IPS-20b (cell line): ENCODE results near the gene GIMAP7.

ENCODE experiments used
- H3K27ac ChIP-seq: one replicate; pipeline ENCODE4 v1.5.1; 2013; ENCODE audit warnings: low read length
- H3K27me3 ChIP-seq: 2 replicates; pipeline ENCODE4 v1.6.1; 2013; ENCODE audit warnings: mild to moderate bottlenecking, low read length, inconsistent platforms; ENCODE audit not compliant: insufficient read depth
- H3K36me3 ChIP-seq: 2 replicates; pipeline ENCODE4 v1.6.1; 2013; ENCODE audit warnings: low read depth, mild to moderate bottlenecking, inconsistent platforms, low read length, moderate library complexity; ENCODE audit not compliant: insufficient read depth
- H3K4me1 ChIP-seq: 2 replicates; pipeline ENCODE4 v1.6.1; 2013; ENCODE audit warnings: mild to moderate bottlenecking, control low read depth, inconsistent platforms, low read length, moderate library complexity; ENCODE audit not compliant: insufficient read depth
- H3K4me3 ChIP-seq: 2 replicates; pipeline ENCODE4 v1.5.1; 2013; ENCODE audit warnings: mild to moderate bottlenecking, low read length, inconsistent platforms
- H3K9ac ChIP-seq: 2 replicates; pipeline ENCODE4 v1.6.1; 2013; ENCODE audit warnings: low read depth, mild to moderate bottlenecking, inconsistent platforms, low read length, moderate library complexity
- H3K9me3 ChIP-seq: 2 replicates; pipeline ENCODE4 v1.6.1; 2013; ENCODE audit warnings: mild to moderate bottlenecking, low read depth, low read length, inconsistent platforms; ENCODE audit not compliant: insufficient read depth

GIMAP7 gene

DNA sequence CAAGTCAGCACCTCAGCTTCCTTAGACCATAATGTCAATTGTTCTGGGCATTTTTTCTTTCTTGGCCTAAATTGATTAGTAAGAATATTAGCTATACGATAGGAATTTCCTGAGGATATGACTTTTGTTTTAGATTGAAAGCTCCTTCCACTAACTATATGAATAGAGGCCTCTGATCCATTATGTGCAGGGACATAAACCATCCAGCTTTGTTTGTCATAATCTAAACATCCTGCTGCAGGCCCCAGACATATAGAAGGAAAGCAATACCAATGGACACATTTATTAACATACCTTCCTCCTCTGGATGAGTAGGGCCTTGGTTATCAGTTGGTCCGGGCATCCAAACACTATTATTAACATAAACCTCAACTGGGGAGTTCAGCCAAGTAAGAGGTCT, 48.2 kb downstream of the GIMAP7 start:
- Histone ChIP-seq H3K9me3 (peaks cover 11% of the 10 kb centered on the region), H3K36me3 (no peaks in the 10 kb centered on the region), H3K4me1 (peaks cover 22% of the 10 kb centered on the region), H3K27me3 (no peaks in the 10 kb centered on the region), H3K27ac (no peak overlapping the region), H3K4me3 (no peak overlapping the region), H3K9ac (no peak overlapping the region)

GRCh38 chr7:150564006-150564405, 49.3 kb downstream of the GIMAP7 start:
- Histone ChIP-seq H3K36me3 (no peaks in the 10 kb centered on the region), H3K27me3 (no peaks in the 10 kb centered on the region), H3K4me1 (peaks cover 22% of the 10 kb centered on the region), H3K9ac (no peak overlapping the region), H3K4me3 (no peak overlapping the region), H3K27ac (no peak overlapping the region), H3K9me3 (peaks cover 11% of the 10 kb centered on the region)

GRCh38 chr7:150564566-150564965, 49.9 kb downstream of the GIMAP7 start:
- no peaks in the 10 kb centered on the region for H3K27me3 ChIP-seq
- no peak overlapping the region for H3K4me3 ChIP-seq
- no peak overlapping the region for H3K27ac ChIP-seq
- H3K9me3 ChIP-seq = peaks cover 8% of the 10 kb centered on the region
- H3K36me3 ChIP-seq = no peaks in the 10 kb centered on the region
- H3K9ac ChIP-seq = no peak overlapping the region
- H3K4me1 ChIP-seq = peaks cover 22% of the 10 kb centered on the region

DNA sequence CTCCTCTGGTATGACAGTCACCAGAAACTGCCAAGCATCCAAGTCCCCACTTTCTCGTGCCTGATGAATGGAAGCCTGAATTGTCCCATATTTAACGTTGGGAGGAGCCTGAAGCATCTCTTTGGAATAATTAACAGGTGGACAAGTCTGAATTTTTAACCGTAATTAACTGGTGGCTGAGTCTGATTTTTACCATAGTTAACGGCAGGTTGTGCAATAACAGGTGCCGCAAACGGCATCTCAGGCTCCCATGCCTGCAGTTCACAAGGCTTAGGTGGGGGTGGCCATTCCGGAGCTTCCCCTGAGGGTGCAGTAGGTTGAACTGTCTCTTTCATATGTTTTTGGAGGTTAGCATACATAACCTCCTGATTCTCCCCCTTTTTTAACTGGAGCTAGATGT, 50.6 kb downstream of the GIMAP7 start:
- H3K27me3 ChIP-seq = no peaks in the 10 kb centered on the region
- H3K9me3 ChIP-seq = peaks cover 6% of the 10 kb centered on the region
- no peak overlapping the region for H3K4me3 ChIP-seq
- H3K4me1 ChIP-seq = peaks cover 22% of the 10 kb centered on the region
- no peak overlapping the region for H3K9ac ChIP-seq
- no peak overlapping the region for H3K27ac ChIP-seq
- no peaks in the 10 kb centered on the region for H3K36me3 ChIP-seq

DNA sequence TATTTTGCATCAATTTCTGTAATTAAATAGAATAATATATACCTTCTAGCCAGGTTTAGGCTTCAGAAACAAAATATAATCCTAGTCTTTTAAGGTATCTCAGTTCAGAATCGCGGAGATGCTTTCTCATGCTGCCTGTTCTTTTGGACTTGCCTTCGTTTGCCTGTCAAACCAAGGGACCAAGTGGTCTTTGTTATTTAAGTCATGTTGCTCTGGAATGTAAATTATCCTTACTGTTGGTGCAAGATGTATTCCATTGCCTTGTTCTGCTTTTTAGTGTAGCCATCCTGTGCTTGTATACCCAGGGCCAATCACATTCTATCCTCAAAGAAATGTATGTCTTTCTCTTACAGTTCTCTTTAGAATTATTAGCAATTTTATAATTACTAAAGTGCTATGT, 51.5 kb downstream of the GIMAP7 start:
- Histone ChIP-seq H3K4me1 (peaks cover 22% of the 10 kb centered on the region), H3K27ac (no peak overlapping the region), H3K4me3 (peak overlapping the region; percentile 5; the same call in 1 of the 2 replicates), H3K9me3 (no peaks in the 10 kb centered on the region), H3K27me3 (no peaks in the 10 kb centered on the region), H3K9ac (no peak overlapping the region), H3K36me3 (no peaks in the 10 kb centered on the region)

GRCh38 chr7:150566572-150566971, 51.9 kb downstream of the GIMAP7 start:
- Histone ChIP-seq H3K27ac (no peak overlapping the region), H3K9me3 (no peaks in the 10 kb centered on the region), H3K27me3 (no peaks in the 10 kb centered on the region), H3K4me1 (peaks cover 22% of the 10 kb centered on the region), H3K9ac (no peak overlapping the region), H3K4me3 (peak overlapping the region; percentile 5; the same call in 1 of the 2 replicates), H3K36me3 (no peaks in the 10 kb centered on the region)

DNA sequence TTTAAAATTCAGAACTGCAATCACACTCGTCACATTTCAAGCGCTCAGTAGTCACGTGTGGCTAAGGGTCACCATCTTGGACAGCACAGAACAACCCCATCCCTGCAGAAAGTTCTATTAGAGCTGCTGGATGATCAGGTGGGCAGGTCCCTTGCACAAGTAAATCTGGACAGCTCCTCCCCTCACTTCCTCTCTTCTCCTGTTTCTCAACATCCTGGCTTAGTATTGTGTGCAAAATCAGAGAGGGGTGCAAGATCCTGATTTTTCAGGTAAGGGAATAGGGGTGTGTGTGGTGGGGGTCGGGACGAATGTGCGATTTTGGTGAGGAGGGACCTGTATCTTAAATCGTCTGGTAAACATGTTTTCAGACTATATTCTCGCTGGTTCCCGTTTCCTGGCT, 52.5 kb downstream of the GIMAP7 start, which contains the start of gene GIMAP4:
Gene GIMAP4, plus strand, starts transcription at position 222 of the 400 bp plus-strand sequence. CDS start 2,512 bp downstream, outside the sequence.
- peaks cover 22% of the 10 kb centered on the region for H3K4me1 ChIP-seq
- peak within 1 kb of the TSS; percentile 5; the same call in 1 of the 2 replicates for H3K4me3 ChIP-seq
- no peaks in the 10 kb centered on the region for H3K9me3 ChIP-seq
- no peak within 1 kb of the TSS for H3K27ac ChIP-seq
- no peak within 1 kb of the TSS for H3K9ac ChIP-seq
- no peaks in the 10 kb centered on the region for H3K27me3 ChIP-seq
- H3K36me3 ChIP-seq = no peaks in the 10 kb centered on the region

- H3K36me3 ChIP-seq = no peaks in the 10 kb centered on the region
- H3K9me3 ChIP-seq = no peaks in the 10 kb centered on the region
- no peak overlapping the region for H3K27ac ChIP-seq
- no peaks in the 10 kb centered on the region for H3K27me3 ChIP-seq
- peaks cover 22% of the 10 kb centered on the region for H3K4me1 ChIP-seq
- no peak overlapping the region for H3K9ac ChIP-seq
- H3K4me3 ChIP-seq = no peak overlapping the region
These were observed 53.2 kb downstream of the GIMAP7 start for GRCh38 chr7:150567871-150568301.

- H3K9ac ChIP-seq = no peak overlapping the region
- H3K4me3 ChIP-seq = no peak overlapping the region
These were observed 54.0 kb downstream of the GIMAP7 start for GRCh38 chr7:150568714-150569113.

GRCh38 chr7:150569245-150569955, 54.7 kb downstream of the GIMAP7 start:
- no peak overlapping the region for H3K27ac ChIP-seq
- H3K4me3 ChIP-seq = no peak overlapping the region
- H3K27me3 ChIP-seq = no peaks in the 10 kb centered on the region
- no peaks in the 10 kb centered on the region for H3K9me3 ChIP-seq
- H3K9ac ChIP-seq = no peak overlapping the region
- no peaks in the 10 kb centered on the region for H3K36me3 ChIP-seq
- peaks cover 22% of the 10 kb centered on the region for H3K4me1 ChIP-seq

More at GRCh38 chr7:150568714-150569113, 54.0 kb downstream of the GIMAP7 start:
- Histone ChIP-seq H3K9me3 (no peaks in the 10 kb centered on the region), H3K36me3 (no peaks in the 10 kb centered on the region), H3K27me3 (no peaks in the 10 kb centered on the region), H3K4me1 (peaks cover 22% of the 10 kb centered on the region), H3K27ac (no peak overlapping the region)
